Mucosa of gallbladder (tissue), 1 donor: ENCODE measurements around the gene PHF10. TPM values are rescaled to one million over a fixed set of nuclear protein-coding genes. Genes with fewer than 3 reads are reported as not detected.
A peak's percentile ranks its signal among the peaks of the same experiment; 100 is the strongest.
"Not testable (repeated sequence)": the region's sequence is repeated elsewhere in the genome, so short reads cannot be mapped to it uniquely, and the experiment has no call there.

Experiments
- DNase-seq: peaks from one replicate; pipeline ENCODE4 v3.0.0-alpha.2; 2020; ENCODE audit warnings: low spot score
- total RNA-seq: library from RNA; stranded (reverse); gene quantifications from one replicate; pipeline ENCODE4 v1.2.1, GENCODE V29; 2021
- donor health status: DM: no; HTN: no; CAD: no.

PHF10 gene
- total RNA-seq, result 39.4 TPM

- peak; percentile 15 for DNase-seq
These were observed at the start of gene PHF10 for GRCh38 chr6:169724494-169725124. TSS of gene PHF10 (minus strand) at chr6:169724500. CDS start at chr6:169723931, 569 bp downstream.

GRCh38 chr6:169766921-169767736, 42.8 kb upstream of the PHF10 start:
- DNase-seq, result no peak

GRCh38 chr6:169766232-169766631, 41.9 kb upstream of the PHF10 start:
- DNase-seq, result peak; percentile 35

GRCh38 chr6:169765789-169766188, 41.5 kb upstream of the PHF10 start:
- not testable (repeated sequence) for DNase-seq

GRCh38 chr6:169763881-169764280, 39.6 kb upstream of the PHF10 start:
- DNase-seq, result no peak

GRCh38 chr6:169763308-169763707, 39.0 kb upstream of the PHF10 start:
- DNase-seq, result no peak

GRCh38 chr6:169755162-169755561, 30.9 kb upstream of the PHF10 start:
- DNase-seq, result no peak

- DNase-seq, result no peak
These were observed 27.8 kb upstream of the PHF10 start for GRCh38 chr6:169752074-169752623.

GRCh38 chr6:169751242-169752073, 27.2 kb upstream of the PHF10 start, which contains the start of the genes DYNLT2 and ERMARD:
TSS of gene DYNLT2 (minus strand) at chr6:169751572. CDS start at chr6:169751458, 114 bp downstream.
TSS of gene ERMARD (plus strand) at chr6:169751622. CDS start at chr6:169751658, 36 bp downstream.
- peak; percentile 95 for DNase-seq

GRCh38 chr6:169746556-169746955, 22.3 kb upstream of the PHF10 start:
- no peak for DNase-seq

GRCh38 chr6:169745405-169745804, 21.1 kb upstream of the PHF10 start:
- no peak for DNase-seq

- DNase-seq, result no peak
These were observed 17.0 kb upstream of the PHF10 start for GRCh38 chr6:169741344-169741743.

GRCh38 chr6:169738976-169739529, 14.8 kb upstream of the PHF10 start:
- no peak for DNase-seq

- DNase-seq, result no peak
These were observed 14.1 kb upstream of the PHF10 start for GRCh38 chr6:169738204-169738975.

GRCh38 chr6:169729961-169730360, 5.7 kb upstream of the PHF10 start:
- DNase-seq, result no peak

- DNase-seq, result no peak
These were observed 2.7 kb upstream of the PHF10 start for GRCh38 chr6:169726963-169727362.

GRCh38 chr6:169726049-169726400, 1.7 kb upstream of the PHF10 start:
- DNase-seq, result no peak

- peak; percentile 47 for DNase-seq
These were observed 1.1 kb upstream of the PHF10 start for GRCh38 chr6:169725125-169726048.

GRCh38 chr6:169723991-169724493, 258 bp downstream of the PHF10 start:
- no peak for DNase-seq
